Neural crest cell (in vitro differentiated cells): ENCODE data around the gene ECM1. TPM values are rescaled to one million over a fixed set of nuclear protein-coding genes. Genes with fewer than 3 reads are reported as not detected.

Experiments used
- DNase-seq: peaks from one replicate; pipeline ENCODE4 v3.0.0; 2021; ENCODE audit warnings: low read depth, mixed read lengths, low spot score
- H3K27ac Mint-ChIP-seq: one replicate; pipeline ENCODE4 v1.8.0; 2021; ENCODE audit warnings: mild to moderate bottlenecking, mixed read lengths; ENCODE audit not compliant: unreplicated experiment
- H3K27me3 Mint-ChIP-seq: 2 replicates; pipeline ENCODE4 v1.8.0; 2021; ENCODE audit warnings: low read depth, mild to moderate bottlenecking, mixed read lengths
- H3K36me3 Mint-ChIP-seq: 2 replicates; pipeline ENCODE4 v1.8.0; 2021; ENCODE audit warnings: low read depth, mild to moderate bottlenecking, mixed read lengths
- H3K4me1 Mint-ChIP-seq: 2 replicates; pipeline ENCODE4 v1.8.0; 2021; ENCODE audit warnings: mixed read lengths
- H3K4me3 Mint-ChIP-seq: one replicate; pipeline ENCODE4 v1.8.0; 2021; ENCODE audit warnings: mild to moderate bottlenecking, mixed read lengths
- H3K9me3 Mint-ChIP-seq: 2 replicates; pipeline ENCODE4 v1.8.0; 2021; ENCODE audit warnings: mixed read lengths
- CTCF ChIP-seq: fragments of 200-600 bp; sonication (generic); conservative IDR thresholded peaks from 2 replicates; pipeline ENCODE4 v1.5.0; 2021; ENCODE audit warnings: antibody characterized with exemption, mild to moderate bottlenecking
- total RNA-seq: library from RNA; stranded (reverse); gene quantifications from 2 replicates; pipeline ENCODE4 v1.2.1, GENCODE V29; 2021

Gene ECM1
- total RNA-seq, 1 donor from 2014 or later: 5.5 TPM

GRCh38 chr1:150479927-150480352 is 28.0 kb upstream of the ECM1 start:
- H3K27ac Mint-ChIP-seq: no peak overlapping the region
- DNase-seq: no peak
- peaks cover 15% of the 10 kb centered on the region for H3K4me1 Mint-ChIP-seq
- H3K4me3 Mint-ChIP-seq: peak overlapping the region; percentile 4
- H3K9me3 Mint-ChIP-seq: no peaks in the 10 kb centered on the region
- peaks cover 10% of the 10 kb centered on the region for H3K27me3 Mint-ChIP-seq
- no peaks in the 10 kb centered on the region for H3K36me3 Mint-ChIP-seq
- TF ChIP-seq CTCF: no peak

GRCh38 chr1:150484431-150484830 is 23.5 kb upstream of the ECM1 start:
- Mint-ChIP-seq H3K27ac (no peak overlapping the region), H3K27me3 (peaks cover 12% of the 10 kb centered on the region), H3K4me1 (peaks cover 19% of the 10 kb centered on the region), H3K4me3 (no peak overlapping the region), H3K9me3 (no peaks in the 10 kb centered on the region), H3K36me3 (no peaks in the 10 kb centered on the region)
- TF ChIP-seq CTCF: no peak
- DNase-seq: no peak

- H3K27me3 Mint-ChIP-seq: peaks cover 9% of the 10 kb centered on the region
- no peak for TF ChIP-seq CTCF
- peaks cover 19% of the 10 kb centered on the region for H3K4me1 Mint-ChIP-seq
- peak overlapping the region; percentile 47 for H3K4me3 Mint-ChIP-seq
- no peaks in the 10 kb centered on the region for H3K36me3 Mint-ChIP-seq
- no peaks in the 10 kb centered on the region for H3K9me3 Mint-ChIP-seq
- no peak for DNase-seq
- no peak overlapping the region for H3K27ac Mint-ChIP-seq
These were observed 23.0 kb upstream of the ECM1 start for GRCh38 chr1:150484861-150485260.

- peaks cover 3% of the 10 kb centered on the region for H3K36me3 Mint-ChIP-seq
These were observed 20.7 kb upstream of the ECM1 start, which contains the start of gene TARS2 for GRCh38 chr1:150486966-150487762. TSS of gene TARS2 (plus strand) at chr1:150487419. CDS start at chr1:150487451, 32 bp downstream.

GRCh38 chr1:150487763-150488115 is 20.2 kb upstream of the ECM1 start:
- peaks cover 3% of the 10 kb centered on the region for H3K36me3 Mint-ChIP-seq
- peak overlapping the region; percentile 87 for H3K4me3 Mint-ChIP-seq
- peak overlapping the region; percentile 85 for H3K27ac Mint-ChIP-seq
- no peaks in the 10 kb centered on the region for H3K9me3 Mint-ChIP-seq
- H3K4me1 Mint-ChIP-seq: peaks cover 19% of the 10 kb centered on the region
- peaks cover 7% of the 10 kb centered on the region for H3K27me3 Mint-ChIP-seq
- TF ChIP-seq CTCF: no peak
- no peak for DNase-seq

More at GRCh38 chr1:150486966-150487762, 20.7 kb upstream of the ECM1 start, which contains the start of gene TARS2:
- H3K4me3 Mint-ChIP-seq: peak within 1 kb of the TSS; percentile 87
- H3K4me1 Mint-ChIP-seq: peaks cover 19% of the 10 kb centered on the region
- H3K27me3 Mint-ChIP-seq: peaks cover 7% of the 10 kb centered on the region
- H3K27ac Mint-ChIP-seq: peak within 1 kb of the TSS; percentile 85
- no peaks in the 10 kb centered on the region for H3K9me3 Mint-ChIP-seq
- DNase-seq: peak; percentile 99
- peak; percentile 35 for TF ChIP-seq CTCF
